Measurements from ENCODE around the gene DCN.

- TF ChIP-seq CTCF (IDR thresholded peaks at IDR 0.05; ENCODE audit: low read depth, low read length) (no peak), EZH2phosphoT487 (IDR thresholded peaks at IDR 0.05; ENCODE audit: low read depth) (no peak)
These were observed 76.8 kb downstream of the DCN start for GRCh38 chr12:91105807-91106206.
